Testis (tissue), 2 donors: ENCODE data around the gene LRRC38.

Experiments
- POLR2A ChIP-seq: fragments of 450-650 bp; IDR thresholded peaks from one replicate; pipeline ENCODE4 v1.6.1; 2017; ENCODE audit warnings: antibody characterized with exemption, mild to moderate bottlenecking, moderate library complexity
- TF ChIP-seq, protein P1 (sequence below), 3 experiments: fragments of 450-650 bp in 2 of 3; fragments of 200-600 bp in 1 of 3; sonication (generic) in 1 of 3; IDR thresholded peaks; one replicate each; pipeline ENCODE4 v1.5.1; 2016 to 2019; ENCODE audit warnings: antibody characterized with exemption in 3 of 3, mild to moderate bottlenecking in 2 of 3, moderate library complexity in 1 of 3

GRCh38 chr1:13539683-13540082, 25.9 kb upstream of the LRRC38 start:
- TF ChIP-seq, protein P1, sequence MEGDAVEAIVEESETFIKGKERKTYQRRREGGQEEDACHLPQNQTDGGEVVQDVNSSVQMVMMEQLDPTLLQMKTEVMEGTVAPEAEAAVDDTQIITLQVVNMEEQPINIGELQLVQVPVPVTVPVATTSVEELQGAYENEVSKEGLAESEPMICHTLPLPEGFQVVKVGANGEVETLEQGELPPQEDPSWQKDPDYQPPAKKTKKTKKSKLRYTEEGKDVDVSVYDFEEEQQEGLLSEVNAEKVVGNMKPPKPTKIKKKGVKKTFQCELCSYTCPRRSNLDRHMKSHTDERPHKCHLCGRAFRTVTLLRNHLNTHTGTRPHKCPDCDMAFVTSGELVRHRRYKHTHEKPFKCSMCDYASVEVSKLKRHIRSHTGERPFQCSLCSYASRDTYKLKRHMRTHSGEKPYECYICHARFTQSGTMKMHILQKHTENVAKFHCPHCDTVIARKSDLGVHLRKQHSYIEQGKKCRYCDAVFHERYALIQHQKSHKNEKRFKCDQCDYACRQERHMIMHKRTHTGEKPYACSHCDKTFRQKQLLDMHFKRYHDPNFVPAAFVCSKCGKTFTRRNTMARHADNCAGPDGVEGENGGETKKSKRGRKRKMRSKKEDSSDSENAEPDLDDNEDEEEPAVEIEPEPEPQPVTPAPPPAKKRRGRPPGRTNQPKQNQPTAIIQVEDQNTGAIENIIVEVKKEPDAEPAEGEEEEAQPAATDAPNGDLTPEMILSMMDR (IDR thresholded peaks at IDR 0.05) = no peak
- no peak for TF ChIP-seq POLR2A
